Measurements from ENCODE around the gene POLDIP3. TPM values are rescaled to one million over a fixed set of nuclear protein-coding genes. Genes with fewer than 3 reads are reported as not detected.
"Not testable (repeated sequence)": the region's sequence is repeated elsewhere in the genome, so short reads cannot be mapped to it uniquely, and the experiment has no call there.

POLDIP3 gene
- total and polyA plus RNA-seq, 5 donors, result 20.8 to 44.7 (median 35.5) TPM

DNA sequence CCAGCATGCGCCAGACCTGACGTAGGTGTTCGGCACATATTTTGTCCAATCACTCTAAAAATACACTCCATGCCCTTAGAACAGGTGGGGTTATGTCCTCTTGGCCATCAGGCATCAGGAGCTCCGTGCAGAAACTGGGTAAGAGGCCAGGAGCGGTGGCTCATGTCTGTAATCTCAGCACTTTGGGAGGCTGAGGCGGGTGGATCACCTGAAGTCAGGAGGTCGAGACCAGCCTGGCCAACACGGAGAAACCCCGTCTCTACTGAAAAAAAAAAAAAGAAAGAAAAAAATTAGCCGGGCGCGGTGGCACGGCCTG, 1.1 kb upstream of the POLDIP3 start:
- H3K9me3 ChIP-seq (ENCODE audit: control insufficient read depth, low read length); intact Hi-C loops (cut with DNase I); H3K27me3 ChIP-seq (ENCODE audit: control insufficient read depth, insufficient read depth): not testable (repeated sequence)
- H3K27ac ChIP-seq (ENCODE audit: low read length), result peak overlapping the region; percentile 100
- peak in 1 of 2 donors; percentile 0 for ATAC-seq
- DNase-seq, result peak in 2 of 3 donors; percentile 50 to 57
- peaks cover 11% of the 10 kb centered on the region for H3K4me1 ChIP-seq (ENCODE audit: control insufficient read depth, insufficient read depth, low read length)
- WGBS, result 16% methylated on average over 13 of the region's 13 CpGs
- H3K4me3 ChIP-seq (ENCODE audit: low read length), result peak overlapping the region; percentile 6

DNA sequence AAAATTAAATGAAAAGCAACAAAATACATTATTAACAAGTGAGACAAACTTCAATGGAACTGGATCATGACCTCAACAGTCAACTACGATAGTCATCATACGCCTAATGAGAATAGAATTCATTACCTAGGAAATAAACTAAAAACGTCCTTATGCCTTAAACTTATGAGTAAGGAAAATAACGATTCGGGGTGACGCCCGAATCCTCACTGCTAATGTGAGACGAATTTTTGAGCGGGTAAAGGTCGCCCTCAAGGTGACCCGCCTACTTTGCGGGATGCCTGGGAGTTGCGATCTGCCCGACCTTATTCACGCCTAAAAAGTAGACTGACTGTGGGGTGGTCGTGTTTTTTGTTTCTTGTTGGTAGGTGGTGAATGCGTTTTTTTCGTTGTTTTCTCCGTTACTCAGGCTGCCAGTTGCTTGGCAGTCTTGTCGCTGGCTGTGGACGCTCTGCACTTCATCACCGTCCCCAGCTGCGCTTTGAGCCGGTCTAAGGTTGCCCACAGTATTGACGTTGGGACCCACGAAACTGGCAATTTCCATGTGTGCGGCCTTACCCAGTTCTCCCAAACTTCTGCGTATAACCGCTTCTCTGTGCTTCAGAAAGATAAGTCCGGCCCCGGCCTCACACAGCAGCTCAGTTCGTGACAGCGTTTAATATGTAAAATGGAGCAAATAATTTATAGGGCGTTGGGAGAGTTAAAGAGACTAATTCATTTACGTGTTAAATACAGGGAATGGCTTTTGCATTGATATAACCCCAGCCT, 593 bp upstream of the POLDIP3 start:
- DNase-seq (peak; percentile 90 to 91 (median 91)), ATAC-seq (peak; percentile 79)
- H3K4me3 ChIP-seq (ENCODE audit: low read length), result peak overlapping the region; percentile 73
- peak overlapping the region; percentile 100 for H3K27ac ChIP-seq (ENCODE audit: low read length)
- peaks cover 16% of the 10 kb centered on the region for H3K4me1 ChIP-seq (ENCODE audit: control insufficient read depth, insufficient read depth, low read length)
- no peaks in the 10 kb centered on the region for H3K27me3 ChIP-seq (ENCODE audit: control insufficient read depth, insufficient read depth)
- under 1% methylated on average over 35 of the region's 35 CpGs for WGBS
- no peaks in the 10 kb centered on the region for H3K9me3 ChIP-seq (ENCODE audit: control insufficient read depth, low read length)
- intact Hi-C loops (cut with DNase I), result no loop called here

- Histone ChIP-seq H3K27me3 (ENCODE audit: control insufficient read depth, insufficient read depth) (no peaks in the 10 kb centered on the region), H3K9me3 (ENCODE audit: control insufficient read depth, low read length) (no peaks in the 10 kb centered on the region), H3K27ac (ENCODE audit: low read length) (peak overlapping the region; percentile 93), H3K4me1 (ENCODE audit: control insufficient read depth, insufficient read depth, low read length) (peaks cover 22% of the 10 kb centered on the region), H3K4me3 (ENCODE audit: low read length) (peak overlapping the region; percentile 73)
- DNase-seq, result no peak
- whole genome bisulfite sequencing, result under 1% methylated on average over 10 of the region's 10 CpGs
- ATAC-seq, result no peak
- intact Hi-C loops (cut with DNase I), result no loop called here
Observed at GRCh38 chr22:42613872-42614301, 796 bp downstream of the POLDIP3 start.

DNA sequence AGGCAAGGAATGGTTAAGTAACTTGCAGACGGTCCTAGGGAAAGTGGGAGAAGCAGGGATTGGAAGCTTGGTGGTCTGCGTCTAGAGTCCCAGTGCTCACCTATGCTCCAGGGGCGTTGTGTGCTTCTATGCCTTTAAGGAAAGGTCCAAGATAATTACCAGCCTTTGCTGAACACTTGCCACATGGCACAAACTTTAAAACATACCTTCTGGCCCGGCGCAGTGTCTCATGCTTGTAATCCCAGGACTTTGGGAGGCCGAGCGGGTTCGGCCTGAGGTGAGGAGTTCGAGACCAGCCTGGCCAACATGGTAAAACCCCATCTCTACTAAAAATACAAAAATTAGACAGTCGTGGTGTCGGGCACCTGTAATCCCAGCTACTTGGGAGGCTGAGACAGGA, 2.3 kb downstream of the POLDIP3 start:
- H3K27me3 ChIP-seq (ENCODE audit: control insufficient read depth, insufficient read depth), result no peaks in the 10 kb centered on the region
- peaks cover 21% of the 10 kb centered on the region for H3K4me1 ChIP-seq (ENCODE audit: control insufficient read depth, insufficient read depth, low read length)
- no peak overlapping the region for H3K27ac ChIP-seq (ENCODE audit: low read length)
- intact Hi-C loops (cut with DNase I), result no loop called here
- ATAC-seq (no peak), DNase-seq (no peak)
- 84% methylated on average over 11 of the region's 11 CpGs for WGBS
- no peaks in the 10 kb centered on the region for H3K9me3 ChIP-seq (ENCODE audit: control insufficient read depth, low read length)
- H3K4me3 ChIP-seq (ENCODE audit: low read length), result no peak overlapping the region

DNA sequence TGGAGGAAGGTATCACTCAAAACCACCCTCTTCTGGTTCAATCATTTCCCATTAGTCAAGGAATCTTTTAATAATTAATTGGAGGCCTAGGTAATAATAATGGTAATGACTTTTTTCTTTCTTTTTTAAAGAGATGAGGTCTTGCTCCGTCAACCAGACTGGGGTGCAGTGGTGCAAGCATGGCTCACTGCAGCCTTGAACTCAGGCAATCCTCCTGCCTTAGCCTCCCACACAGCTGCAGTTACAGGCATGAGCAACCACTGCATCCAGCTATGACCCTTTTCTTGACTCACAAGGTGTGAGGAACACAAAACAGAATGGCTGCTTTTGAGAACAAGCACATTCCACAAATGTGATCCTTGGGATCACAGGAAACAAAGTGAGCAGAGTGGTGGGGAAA, 3.6 kb downstream of the POLDIP3 start:
- H3K4me1 ChIP-seq (ENCODE audit: control insufficient read depth, insufficient read depth, low read length), result peaks cover 20% of the 10 kb centered on the region
- WGBS, result 78% methylated on average over 1 of the region's 1 CpG
- ATAC-seq, result no peak
- no peaks in the 10 kb centered on the region for H3K27me3 ChIP-seq (ENCODE audit: control insufficient read depth, insufficient read depth)
- no peaks in the 10 kb centered on the region for H3K9me3 ChIP-seq (ENCODE audit: control insufficient read depth, low read length)
- no peak overlapping the region for H3K27ac ChIP-seq (ENCODE audit: low read length)
- intact Hi-C loops (cut with DNase I), result no loop called here
- no peak for DNase-seq
- no peak overlapping the region for H3K4me3 ChIP-seq (ENCODE audit: low read length)

DNA sequence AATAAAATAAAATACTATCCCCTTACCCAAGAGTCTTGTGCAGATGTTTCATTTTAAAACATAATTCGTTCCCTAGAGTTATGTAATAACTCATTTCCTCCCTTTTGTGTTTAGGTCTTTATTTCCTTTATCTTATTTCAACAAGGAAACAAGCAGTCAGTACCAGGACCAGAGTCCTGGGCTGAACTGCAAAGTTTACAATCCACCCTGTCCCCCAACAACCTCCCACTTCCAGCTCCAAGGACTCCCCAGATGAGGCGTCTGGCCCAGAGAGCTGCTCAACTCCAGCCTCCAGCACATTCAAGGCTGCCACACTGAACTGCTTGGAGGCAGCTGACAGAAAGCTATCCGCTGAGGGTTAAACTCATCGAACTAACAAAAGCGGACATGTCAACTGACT, 4.5 kb downstream of the POLDIP3 start:
- H3K27ac ChIP-seq (ENCODE audit: low read length), result peak overlapping the region; percentile 51
- H3K4me1 ChIP-seq (ENCODE audit: control insufficient read depth, insufficient read depth, low read length), result peaks cover 20% of the 10 kb centered on the region
- no peaks in the 10 kb centered on the region for H3K27me3 ChIP-seq (ENCODE audit: control insufficient read depth, insufficient read depth)
- no peak for DNase-seq
- no peak for ATAC-seq
- no peaks in the 10 kb centered on the region for H3K9me3 ChIP-seq (ENCODE audit: control insufficient read depth, low read length)
- 47% methylated on average over 5 of the region's 5 CpGs for WGBS
- H3K4me3 ChIP-seq (ENCODE audit: low read length), result no peak overlapping the region
- intact Hi-C loops (cut with DNase I), result no loop called here

GRCh38 chr22:42608823-42609361, 5.8 kb downstream of the POLDIP3 start:
- 53% methylated on average over 11 of the region's 11 CpGs for WGBS
- Histone ChIP-seq H3K27me3 (ENCODE audit: control insufficient read depth, insufficient read depth) (no peaks in the 10 kb centered on the region), H3K27ac (ENCODE audit: low read length) (peak overlapping the region; percentile 72), H3K4me3 (ENCODE audit: low read length) (no peak overlapping the region), H3K4me1 (ENCODE audit: control insufficient read depth, insufficient read depth, low read length) (peaks cover 20% of the 10 kb centered on the region), H3K9me3 (ENCODE audit: control insufficient read depth, low read length) (no peaks in the 10 kb centered on the region)
- DNase-seq (peak in 1 of 3 donors; percentile 58), ATAC-seq (peak; percentile 35 to 52)
- intact Hi-C loops (cut with DNase I), result no loop called here

DNA sequence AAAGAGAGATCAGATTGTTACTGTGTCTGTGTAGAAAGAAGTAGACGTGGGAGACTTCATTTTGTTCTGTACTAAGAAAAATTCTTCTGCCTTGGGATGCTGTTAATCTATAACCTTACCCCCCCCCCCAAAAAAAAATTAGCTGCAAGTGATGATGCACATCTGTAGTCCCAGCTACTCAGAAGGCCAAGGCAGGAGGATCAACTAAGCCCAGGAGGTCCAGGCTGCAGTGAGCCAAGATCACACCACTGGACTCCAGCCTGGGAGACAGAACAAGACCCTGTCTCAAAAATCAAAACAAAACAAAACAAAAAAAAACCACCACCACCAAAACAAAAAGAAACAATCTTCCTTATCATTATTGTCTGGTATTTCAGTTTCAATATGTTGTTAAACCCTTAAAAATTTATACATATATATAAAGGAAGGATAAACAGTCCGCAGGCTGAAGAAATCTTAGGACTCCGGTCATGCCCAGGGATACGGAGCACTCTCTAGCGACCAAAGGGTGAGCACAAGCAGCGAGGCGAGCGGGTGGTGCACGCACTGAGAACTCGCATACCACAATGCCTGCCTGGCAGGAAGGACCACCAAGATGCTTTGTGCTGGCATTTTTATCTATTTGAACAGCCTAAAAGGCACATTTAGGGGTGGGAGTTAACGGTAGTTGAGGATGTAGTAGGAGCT, 6.4 kb downstream of the POLDIP3 start:
- H3K4me1 ChIP-seq (ENCODE audit: control insufficient read depth, insufficient read depth, low read length), result peaks cover 20% of the 10 kb centered on the region
- H3K27ac ChIP-seq (ENCODE audit: low read length), result no peak overlapping the region
- ATAC-seq (peak in 1 of 2 donors; percentile 5), DNase-seq (peak in 1 of 3 donors; percentile 43)
- H3K4me3 ChIP-seq (ENCODE audit: low read length), result no peak overlapping the region
- H3K27me3 ChIP-seq (ENCODE audit: control insufficient read depth, insufficient read depth), result no peaks in the 10 kb centered on the region
- 59% methylated on average over 11 of the region's 11 CpGs for WGBS
- intact Hi-C loops (cut with DNase I), result no loop called here
- no peaks in the 10 kb centered on the region for H3K9me3 ChIP-seq (ENCODE audit: control insufficient read depth, low read length)

DNA sequence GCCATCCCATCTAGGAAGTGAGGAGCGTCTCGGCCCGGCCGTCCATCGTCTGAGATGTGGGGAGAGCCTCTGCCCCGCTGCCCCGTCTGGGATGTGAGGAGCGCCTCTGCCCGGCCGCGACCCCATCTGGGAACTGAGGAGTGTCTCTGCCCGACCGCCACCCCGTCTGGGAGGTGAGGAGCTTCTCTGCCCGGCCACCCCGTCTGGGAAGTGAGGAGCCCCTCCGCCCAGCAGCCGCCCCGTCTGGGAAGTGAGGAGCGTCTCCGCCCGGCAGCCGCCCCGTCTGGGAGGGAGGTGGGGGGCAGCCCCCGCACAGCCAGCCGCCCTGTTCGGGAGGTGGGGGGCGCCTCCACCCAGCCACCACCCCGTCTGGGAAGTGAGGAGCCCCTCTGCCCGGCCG, 7.0 kb downstream of the POLDIP3 start:
- DNase-seq, result peak in 1 of 3 donors; percentile 16
- 91% methylated on average over 31 of the region's 31 CpGs for WGBS
- intact Hi-C loops (cut with DNase I); H3K9me3 ChIP-seq (ENCODE audit: control insufficient read depth, low read length); ATAC-seq; H3K27me3 ChIP-seq (ENCODE audit: control insufficient read depth, insufficient read depth); H3K4me3 ChIP-seq (ENCODE audit: low read length); H3K27ac ChIP-seq (ENCODE audit: low read length): not testable (repeated sequence)
- H3K4me1 ChIP-seq (ENCODE audit: control insufficient read depth, insufficient read depth, low read length), result peaks cover 14% of the 10 kb centered on the region

- H3K4me3 ChIP-seq (ENCODE audit: low read length), result no peak overlapping the region
- 50% methylated on average over 3 of the region's 3 CpGs for WGBS
- no peaks in the 10 kb centered on the region for H3K27me3 ChIP-seq (ENCODE audit: control insufficient read depth, insufficient read depth)
- H3K4me1 ChIP-seq (ENCODE audit: control insufficient read depth, insufficient read depth, low read length), result peaks cover 5% of the 10 kb centered on the region
- intact Hi-C loops (cut with DNase I), result no loop called here
- H3K27ac ChIP-seq (ENCODE audit: low read length), result no peak overlapping the region
- DNase-seq (peak in 1 of 3 donors; percentile 44), ATAC-seq (peak in 1 of 2 donors; percentile 32)
- no peaks in the 10 kb centered on the region for H3K9me3 ChIP-seq (ENCODE audit: control insufficient read depth, low read length)
Observed at GRCh38 chr22:42604403-42604802, 10.3 kb downstream of the POLDIP3 start.

- Histone ChIP-seq H3K27me3 (ENCODE audit: control insufficient read depth, insufficient read depth) (no peaks in the 10 kb centered on the region), H3K9me3 (ENCODE audit: control insufficient read depth, low read length) (no peaks in the 10 kb centered on the region), H3K27ac (ENCODE audit: low read length) (no peak overlapping the region), H3K4me3 (ENCODE audit: low read length) (no peak overlapping the region), H3K4me1 (ENCODE audit: control insufficient read depth, insufficient read depth, low read length) (no peaks in the 10 kb centered on the region)
- intact Hi-C loops (cut with DNase I), result no loop called here
- no peak for DNase-seq
- 90% methylated on average over 2 of the region's 2 CpGs for WGBS
- no peak for ATAC-seq
Observed at GRCh38 chr22:42603427-42603826, 11.3 kb downstream of the POLDIP3 start.

Data from right cardiac atrium (tissue), 5 donors.